OCI-LY1 (cell line): Measurements from ENCODE around the gene SFT2D1.

Experiments
- H2AFZ ChIP-seq: fragments of 200-600 bp; sonication (generic), shearing (Covaris generic); 2 replicates; pipeline ENCODE4 v1.6.0; 2014; ENCODE audit warnings: antibody characterized with exemption, mild to moderate bottlenecking, low read length
- H3F3A ChIP-seq: fragments of 200-600 bp; sonication (generic), shearing (Covaris generic); 2 replicates; pipeline ENCODE4 v1.6.0; 2014; ENCODE audit warnings: mild to moderate bottlenecking, antibody characterized with exemption, low read length, moderate library complexity; ENCODE audit not compliant: insufficient read depth
- H3K27ac ChIP-seq: fragments of 200-600 bp; sonication (generic); 2 replicates; pipeline ENCODE4 v1.5.1; 2014; ENCODE audit warnings: low read length, mixed run types, mild to moderate bottlenecking, low read depth; ENCODE audit not compliant: poor library complexity, severe bottlenecking
- H3K27me3 ChIP-seq: fragments of 200-600 bp; sonication (generic); 2 replicates; pipeline ENCODE4 v1.6.0; 2014; ENCODE audit warnings: antibody characterized with exemption, mild to moderate bottlenecking, low read length, moderate library complexity; ENCODE audit not compliant: insufficient read depth
- H3K36me3 ChIP-seq: fragments of 200-600 bp; sonication (generic); 2 replicates; pipeline ENCODE4 v1.6.1; 2014; ENCODE audit warnings: mild to moderate bottlenecking, antibody characterized with exemption, low read length, moderate library complexity, mixed read lengths; ENCODE audit not compliant: insufficient read depth
- H3K4me1 ChIP-seq: fragments of 200-600 bp; sonication (generic); 2 replicates; pipeline ENCODE4 v1.5.1; 2014; ENCODE audit warnings: mild to moderate bottlenecking, low read length, moderate library complexity; ENCODE audit not compliant: insufficient read depth, severe bottlenecking
- H3K4me2 ChIP-seq: fragments of 200-600 bp; sonication (generic), shearing (Covaris generic); 2 replicates; pipeline ENCODE4 v1.6.1; 2014; ENCODE audit warnings: low read length
- H3K4me3 ChIP-seq: fragments of 200-600 bp; sonication (generic); 2 replicates; pipeline ENCODE4 v1.5.1; 2014; ENCODE audit warnings: low read length, low read depth, mild to moderate bottlenecking, mixed read lengths; ENCODE audit not compliant: poor library complexity, severe bottlenecking
- H3K79me2 ChIP-seq: fragments of 200-600 bp; shearing (Covaris generic); 2 replicates; pipeline ENCODE4 v1.6.1; 2016; ENCODE audit warnings: mixed run types, low read length, mixed read lengths; ENCODE audit not compliant: insufficient read depth
- H3K9ac ChIP-seq: fragments of 200-600 bp; sonication (generic), shearing (Covaris generic); 2 replicates; pipeline ENCODE4 v1.6.1; 2014; ENCODE audit warnings: mild to moderate bottlenecking, low read length, mixed read lengths
- H3K9me2 ChIP-seq: fragments of 200-600 bp; sonication (generic), shearing (Covaris generic); 2 replicates; pipeline ENCODE4 v1.6.1; 2014; ENCODE audit warnings: low read depth, mild to moderate bottlenecking, low read length, mixed read lengths
- H3K9me3 ChIP-seq: fragments of 200-600 bp; shearing (Covaris generic); 2 replicates; pipeline ENCODE4 v1.6.1; 2014; ENCODE audit warnings: low read length, mixed read lengths
- H4K20me1 ChIP-seq: fragments of 200-600 bp; sonication (generic), shearing (Covaris generic); 2 replicates; pipeline ENCODE4 v1.6.0; 2016; ENCODE audit warnings: mild to moderate bottlenecking, low read length; ENCODE audit not compliant: insufficient read depth
- CTCF ChIP-seq: fragments of 200-600 bp; sonication (generic), shearing (Covaris generic); IDR thresholded peaks from 2 replicates; pipeline ENCODE4 v1.5.1; 2017; ENCODE audit warnings: mild to moderate bottlenecking, antibody characterized with exemption, low read length, moderate library complexity, mixed read lengths
- EZH2 ChIP-seq: fragments of 200-600 bp; sonication (generic), shearing (Covaris generic); IDR thresholded peaks from 2 replicates; pipeline ENCODE4 v1.8.0; 2017; ENCODE audit warnings: borderline replicate concordance, mixed run types, mild to moderate bottlenecking, antibody characterized with exemption, low read length, moderate library complexity, mixed read lengths

Gene SFT2D1

GRCh38 chr6:166377721-166378120 lies 35.4 kb upstream of the SFT2D1 start:
- H2AFZ ChIP-seq = no peak overlapping the region
- no peaks in the 10 kb centered on the region for H3K9me2 ChIP-seq
- H3K27ac ChIP-seq = no peak overlapping the region
- no peaks in the 10 kb centered on the region; the same call in 1 of the 2 replicates for H3F3A ChIP-seq
- H3K9me3 ChIP-seq = no peaks in the 10 kb centered on the region; the same call in 1 of the 2 replicates
- H3K4me2 ChIP-seq = no peak overlapping the region
- H3K4me1 ChIP-seq = peaks cover 13% of the 10 kb centered on the region
- H3K27me3 ChIP-seq = no peaks in the 10 kb centered on the region
- no peaks in the 10 kb centered on the region for H3K79me2 ChIP-seq
- no peak overlapping the region for H3K9ac ChIP-seq
- H3K36me3 ChIP-seq = no peaks in the 10 kb centered on the region
- H4K20me1 ChIP-seq = no peaks in the 10 kb centered on the region
- no peak overlapping the region for H3K4me3 ChIP-seq
- TF ChIP-seq EZH2 = no peak
- TF ChIP-seq CTCF = no peak

- Histone ChIP-seq H2AFZ (no peak overlapping the region), H3K36me3 (no peaks in the 10 kb centered on the region), H3K27me3 (no peaks in the 10 kb centered on the region), H3K4me1 (no peaks in the 10 kb centered on the region), H3K4me3 (no peak overlapping the region), H3K4me2 (no peak overlapping the region), H3K9me3 (no peaks in the 10 kb centered on the region; the same call in 1 of the 2 replicates), H3K79me2 (no peaks in the 10 kb centered on the region), H3K9ac (no peak overlapping the region), H3F3A (no peaks in the 10 kb centered on the region), H4K20me1 (no peaks in the 10 kb centered on the region), H3K27ac (no peak overlapping the region), H3K9me2 (no peaks in the 10 kb centered on the region)
- TF ChIP-seq EZH2 = no peak
- no peak for TF ChIP-seq CTCF
These were observed 32.7 kb upstream of the SFT2D1 start for GRCh38 chr6:166375013-166375412.

- Histone ChIP-seq H3K79me2 (no peaks in the 10 kb centered on the region), H3K4me1 (no peaks in the 10 kb centered on the region), H3K9me3 (no peaks in the 10 kb centered on the region; the same call in 1 of the 2 replicates), H3F3A (no peaks in the 10 kb centered on the region), H3K9ac (no peak overlapping the region), H3K27me3 (no peaks in the 10 kb centered on the region), H2AFZ (no peak overlapping the region), H3K36me3 (no peaks in the 10 kb centered on the region), H3K27ac (no peak overlapping the region), H3K4me2 (no peak overlapping the region), H4K20me1 (no peaks in the 10 kb centered on the region), H3K9me2 (no peaks in the 10 kb centered on the region), H3K4me3 (no peak overlapping the region)
- TF ChIP-seq CTCF (no peak), EZH2 (no peak)
These were observed 28.1 kb upstream of the SFT2D1 start for GRCh38 chr6:166370489-166370888.
